HG03064 (cell line): ENCODE data around the gene EFEMP2.
A peak's percentile ranks its signal among the peaks of the same experiment; 100 is the strongest.
"Not testable (repeated sequence)": the region's sequence is repeated elsewhere in the genome, so short reads cannot be mapped to it uniquely, and the experiment has no call there.

Experiments used
- ATAC-seq: cut with Tn5 transposase; IDR thresholded peaks from one replicate; pipeline ENCODE4 v1.9.1; 2021; ENCODE audit warnings: low read depth; ENCODE audit not compliant: unreplicated experiment

EFEMP2 gene

GRCh38 chr11:65900899-65901180 is 28.2 kb upstream of the EFEMP2 start:
- ATAC-seq, result no peak

DNA sequence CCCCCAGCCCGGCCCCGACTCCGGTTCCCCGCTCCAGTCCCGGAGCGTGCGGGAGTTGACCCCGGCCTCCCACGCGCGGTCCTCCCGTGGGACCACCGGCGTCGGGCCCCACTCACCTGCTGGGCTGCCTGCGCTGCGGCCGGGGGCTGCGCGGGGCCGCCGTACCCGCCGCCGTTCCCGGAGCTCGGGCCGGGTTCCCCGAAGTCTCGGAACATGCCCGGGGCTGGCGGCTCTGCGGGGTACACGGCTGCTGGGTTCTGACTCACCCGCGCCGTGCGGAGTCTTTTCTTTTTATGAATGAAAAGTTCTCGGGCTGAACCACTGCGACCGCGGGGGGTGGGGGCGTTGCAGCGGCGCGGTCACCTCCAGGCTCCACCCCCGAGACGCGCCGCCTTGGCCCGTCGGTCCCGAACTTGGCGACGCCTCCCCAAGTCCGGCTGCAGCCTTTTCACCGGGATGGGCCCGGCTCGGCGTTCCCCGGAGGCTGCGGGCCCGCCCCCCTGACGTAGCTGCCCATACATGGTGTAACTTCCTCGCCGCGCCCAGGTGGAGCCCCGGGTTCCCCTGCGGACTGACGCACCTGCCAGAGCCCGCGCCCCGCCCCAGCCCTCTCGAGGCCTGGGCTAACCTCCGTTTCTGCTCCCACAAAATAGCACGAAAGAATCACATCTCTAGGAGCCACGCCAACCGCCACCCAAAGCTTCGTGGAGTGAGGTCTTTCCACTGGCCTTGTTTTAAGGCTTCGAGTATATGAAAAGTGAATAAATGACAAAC is 27.7 kb upstream of the EFEMP2 start, which contains the start of gene FOSL1:
Gene FOSL1, minus strand, starts transcription at position 264 of the 774 bp plus-strand sequence. Its CDS starts 49 bp downstream, at position 215.
- no peak for ATAC-seq

GRCh38 chr11:65899356-65900124 is 26.9 kb upstream of the EFEMP2 start:
- ATAC-seq, result no peak

GRCh38 chr11:65898656-65899355 is 26.2 kb upstream of the EFEMP2 start:
- no peak for ATAC-seq

- ATAC-seq, result no peak
Measured at GRCh38 chr11:65897020-65897471, 24.4 kb upstream of the EFEMP2 start.

DNA sequence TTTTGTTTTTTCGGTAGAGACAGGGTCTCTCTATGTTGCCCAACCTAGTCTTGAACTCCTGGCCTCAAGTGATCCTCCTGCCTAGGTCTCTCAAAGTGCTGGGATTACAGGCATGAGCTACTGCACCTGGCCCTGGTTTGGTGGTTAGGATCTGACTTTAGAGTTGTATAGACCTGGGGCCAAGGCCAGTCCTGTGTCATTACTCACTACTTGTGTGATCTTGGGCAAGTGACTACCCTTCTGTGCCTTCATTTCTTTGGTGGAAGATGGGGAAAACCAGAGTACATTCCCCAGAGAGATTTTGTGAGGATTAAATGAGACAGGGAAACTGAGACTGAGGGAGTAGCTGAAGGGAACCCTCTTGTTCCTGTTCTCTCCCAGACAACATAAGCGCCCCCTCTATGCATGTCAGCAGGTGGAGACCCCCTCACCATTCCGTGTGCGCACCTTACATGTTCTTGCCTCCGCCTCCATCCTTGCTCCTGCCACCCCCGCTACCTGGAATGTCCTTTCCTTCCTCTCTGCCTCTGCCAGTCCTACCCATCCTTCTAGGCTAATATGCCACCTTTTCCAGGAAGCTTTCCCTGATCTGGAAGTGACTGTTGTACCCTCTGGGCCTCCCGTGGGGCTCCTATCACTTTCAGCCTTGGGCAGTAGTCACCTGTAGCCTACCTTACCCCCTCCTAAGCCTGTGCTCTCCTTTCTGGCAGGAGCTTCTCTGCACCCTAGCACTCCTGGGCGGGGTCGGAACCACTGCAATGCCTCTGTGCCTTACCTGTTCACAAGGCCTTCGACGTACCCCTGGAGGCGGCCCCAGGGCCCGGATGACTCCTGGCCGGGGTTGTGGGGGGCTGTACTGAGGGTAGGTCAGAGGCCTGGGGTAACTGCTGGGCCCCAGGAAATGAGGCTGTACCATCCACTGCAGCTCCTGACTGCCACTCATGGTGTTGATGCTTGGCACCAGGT is 23.7 kb upstream of the EFEMP2 start:
- ATAC-seq, result no peak

GRCh38 chr11:65895482-65895981 is 22.9 kb upstream of the EFEMP2 start:
- ATAC-seq, result no peak

- ATAC-seq, result no peak
Measured at GRCh38 chr11:65894034-65894591, 21.5 kb upstream of the EFEMP2 start.

DNA sequence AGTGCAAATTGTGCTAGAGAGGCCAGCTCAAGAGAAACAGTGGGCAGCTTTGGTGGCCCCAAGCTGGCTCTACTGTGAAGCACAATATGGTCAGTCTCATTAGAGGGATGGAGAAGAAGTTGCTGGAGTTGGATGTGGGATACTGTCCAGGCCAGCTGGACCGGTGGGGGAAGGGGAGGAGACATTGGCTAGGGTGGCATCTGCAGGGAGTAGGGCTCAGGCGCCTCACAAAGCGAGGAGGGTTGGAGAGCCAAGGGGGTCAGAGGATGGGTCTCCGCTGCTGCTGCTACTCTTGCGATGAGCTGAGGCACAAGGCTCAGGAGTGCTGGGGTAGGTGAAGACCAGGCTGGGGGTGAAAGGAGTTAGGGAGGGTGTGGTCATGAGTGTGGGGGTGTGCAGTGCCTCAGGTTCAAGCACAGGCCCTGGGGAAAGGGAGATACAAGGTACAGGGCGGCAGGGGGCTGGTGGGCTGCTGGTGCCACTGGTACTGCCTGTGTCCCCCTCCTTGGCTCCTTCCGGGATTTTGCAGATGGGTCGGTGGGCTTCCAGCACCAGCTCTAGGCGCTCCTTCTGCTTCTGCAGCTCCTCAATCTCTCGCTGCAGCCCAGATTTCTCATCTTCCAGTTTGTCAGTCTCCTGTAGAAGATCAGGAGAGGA is 20.2 kb upstream of the EFEMP2 start:
- ATAC-seq, result no peak

DNA sequence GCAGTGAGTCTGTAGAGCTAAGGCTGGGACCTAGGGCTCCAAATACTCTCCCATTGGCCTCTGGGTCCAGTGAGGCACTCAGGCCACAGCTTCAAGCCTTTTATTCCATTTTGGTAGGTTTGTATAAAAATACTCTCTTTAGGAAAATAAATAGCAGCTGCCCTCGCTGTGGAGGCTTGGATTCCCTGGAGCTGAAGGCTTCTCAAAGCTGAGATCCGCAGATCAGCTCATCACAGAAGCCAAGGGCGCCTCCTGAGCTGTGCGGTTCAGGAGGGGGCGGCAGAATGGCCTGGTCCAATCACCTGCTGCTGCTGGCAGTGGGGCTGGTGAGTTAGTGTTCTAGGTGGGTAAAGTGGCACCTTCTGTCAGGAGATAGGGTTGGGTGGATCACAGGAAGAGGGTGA is 19.5 kb upstream of the EFEMP2 start:
- ATAC-seq, result not testable (repeated sequence)

GRCh38 chr11:65891219-65892136 is 18.9 kb upstream of the EFEMP2 start:
- no peak for ATAC-seq

DNA sequence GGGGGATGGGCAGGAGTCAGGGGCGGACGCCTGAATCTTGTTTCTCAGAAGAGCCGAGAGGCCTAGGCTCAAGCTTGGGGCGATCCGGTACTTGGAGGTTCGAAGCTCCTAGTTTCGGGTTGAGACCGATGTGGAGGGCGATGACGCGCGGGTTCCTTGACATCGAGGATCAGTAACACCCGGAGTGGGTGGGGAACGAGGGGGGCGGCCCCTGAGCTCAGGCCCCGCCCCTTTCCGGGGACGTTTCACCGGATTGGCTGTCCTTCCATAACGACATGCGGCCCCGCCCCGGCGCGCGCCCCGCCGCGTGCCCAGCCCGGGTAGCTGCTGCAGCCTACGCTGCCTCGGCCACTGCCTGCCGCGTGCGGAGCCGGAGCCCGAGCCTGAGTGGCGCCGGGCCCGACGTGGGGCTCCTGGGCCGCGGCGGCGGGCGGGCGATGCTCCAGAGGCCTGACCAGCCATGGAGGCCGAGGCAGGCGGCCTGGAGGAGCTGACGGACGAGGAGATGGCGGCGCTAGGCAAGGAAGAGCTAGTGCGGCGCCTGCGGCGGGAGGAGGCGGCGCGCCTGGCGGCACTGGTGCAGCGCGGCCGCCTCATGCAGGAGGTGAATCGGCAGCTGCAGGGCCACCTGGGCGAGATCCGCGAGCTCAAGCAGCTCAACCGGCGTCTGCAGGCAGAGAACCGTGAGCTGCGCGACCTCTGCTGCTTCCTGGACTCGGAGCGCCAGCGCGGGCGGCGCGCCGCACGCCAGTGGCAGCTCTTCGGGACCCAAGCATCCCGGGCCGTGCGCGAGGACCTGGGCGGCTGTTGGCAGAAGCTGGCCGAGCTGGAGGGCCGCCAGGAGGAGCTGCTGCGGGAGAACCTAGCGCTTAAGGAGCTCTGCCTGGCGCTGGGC is 18.0 kb upstream of the EFEMP2 start, which contains the start of gene CCDC85B:
Gene CCDC85B, plus strand, starts transcription at position 350 of the 895 bp plus-strand sequence. Its CDS starts 111 bp downstream, at position 461.
- peak; percentile 50 for ATAC-seq

- peak; percentile 35 for ATAC-seq
Measured at GRCh38 chr11:65888163-65888814, 15.7 kb upstream of the EFEMP2 start, which contains the start of gene FIBP. TSS of gene FIBP (minus strand) at chr11:65888471. CDS start at chr11:65888418, 53 bp downstream.

DNA sequence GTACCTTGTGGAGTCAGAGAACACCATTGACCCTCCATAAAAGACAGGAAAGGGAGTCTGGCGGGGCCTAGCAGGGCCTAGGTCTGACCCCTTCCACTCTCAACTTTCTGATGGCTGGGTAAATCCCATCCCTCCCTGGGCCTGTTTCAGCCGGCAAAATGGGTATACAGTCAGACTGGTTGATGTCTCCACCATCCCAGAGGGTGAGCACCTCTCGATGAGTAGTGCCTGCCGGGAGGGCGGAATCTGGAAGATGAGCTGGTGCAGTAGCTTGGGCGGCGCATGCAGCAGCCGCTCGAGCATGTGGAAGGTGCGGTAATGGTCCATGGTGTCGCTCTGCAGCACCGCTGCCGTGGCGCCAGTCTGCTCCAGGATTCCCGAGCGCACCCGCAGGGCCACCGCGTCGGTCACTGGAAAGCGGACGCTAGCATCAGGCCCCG is 15.1 kb upstream of the EFEMP2 start:
- no peak for ATAC-seq

DNA sequence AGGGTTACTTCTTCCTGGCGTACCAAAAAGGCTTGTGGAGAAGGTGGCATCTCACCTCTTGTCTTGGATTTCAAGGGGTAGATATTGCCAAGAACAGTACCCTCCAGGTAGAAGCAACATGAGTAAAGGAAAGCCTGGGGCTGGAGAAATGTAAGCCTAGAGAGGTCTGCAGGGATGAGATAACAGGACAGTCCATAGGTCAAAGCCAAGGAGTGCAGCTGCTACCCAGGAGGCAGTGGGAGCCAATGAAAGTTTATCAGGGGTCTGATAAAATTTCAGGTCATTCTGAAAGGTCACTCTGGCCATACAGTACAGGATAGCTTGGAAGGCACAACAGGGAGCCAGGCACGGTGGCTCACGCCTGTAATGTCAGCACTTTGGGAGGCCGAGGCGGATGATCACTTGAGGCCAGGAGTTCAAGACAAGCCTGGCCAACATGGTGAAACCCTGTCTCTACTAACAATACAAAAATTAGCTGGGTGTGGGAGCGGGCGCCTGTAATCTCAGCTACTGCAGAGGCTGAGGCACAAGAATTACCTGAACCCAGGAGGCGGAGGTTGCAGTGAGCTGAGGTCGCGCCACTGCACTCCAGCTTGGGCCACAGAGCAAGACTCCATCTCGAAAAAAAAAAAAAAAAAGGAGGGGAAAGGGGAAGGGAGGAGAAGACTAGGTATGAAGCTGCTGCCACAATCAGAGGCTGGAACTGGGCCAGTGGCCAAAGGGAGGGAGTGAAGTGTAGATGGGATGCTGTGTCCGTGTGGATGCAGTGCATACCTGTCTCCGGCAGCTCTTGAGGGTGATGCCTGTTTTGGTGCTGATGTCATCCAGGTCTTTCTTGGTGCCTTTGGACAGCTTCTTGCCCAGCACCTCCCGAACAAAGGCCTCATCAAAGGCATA is 14.5 kb upstream of the EFEMP2 start:
- ATAC-seq, result no peak
